CD4-positive, CD25-positive, alpha-beta regulatory T cell (primary cell): ENCODE results near the gene SYNGR2. TPM values are rescaled to one million over a fixed set of nuclear protein-coding genes. Genes with fewer than 3 reads are reported as not detected.
"Not testable (repeated sequence)": the region's sequence is repeated elsewhere in the genome, so short reads cannot be mapped to it uniquely, and the experiment has no call there.

Source experiments
- ATAC-seq, 2 donors: fragments of 150-1000 bp; cut with Tn5 transposase; one replicate each; pipeline ENCODE4 v1.10.0; 2021; ENCODE audit warnings: low read depth in 2 of 2, moderate number of reproducible peaks in 2 of 2, moderate library complexity in 1 of 2
- DNase-seq, 3 donors: peaks; one replicate each; pipeline versions ENCODE4 v3.0.0 to v3.0.0-alpha.2; 2012 to 2022; ENCODE audit warnings: mixed read lengths in 1 of 3
- H3K27ac ChIP-seq: one replicate; pipeline ENCODE4 v1.7.0; 2013; ENCODE audit warnings: mild to moderate bottlenecking, low read length; ENCODE audit not compliant: insufficient read depth, poor library complexity, severe bottlenecking
- H3K27me3 ChIP-seq: one replicate; pipeline ENCODE4 v1.7.0; 2013; ENCODE audit warnings: low read length; ENCODE audit not compliant: control insufficient read depth, insufficient read depth
- H3K36me3 ChIP-seq: one replicate; pipeline ENCODE4 v1.7.0; 2013; ENCODE audit warnings: mild to moderate bottlenecking, low read length, moderate library complexity; ENCODE audit not compliant: control insufficient read depth, insufficient read depth
- H3K4me1 ChIP-seq: 2 replicates; pipeline ENCODE4 v1.7.0; 2013; ENCODE audit warnings: mild to moderate bottlenecking, low read length; ENCODE audit not compliant: insufficient read depth, control insufficient read depth, poor library complexity, severe bottlenecking
- H3K4me3 ChIP-seq: one replicate; pipeline ENCODE4 v1.7.0; 2013; ENCODE audit warnings: low read depth, mild to moderate bottlenecking, low read length, moderate library complexity
- H3K9me3 ChIP-seq, 2 experiments: 1 replicate in 1 of 2; 2 replicates in 1 of 2; pipeline ENCODE4 v1.7.0; 2013; ENCODE audit warnings: low read length in 2 of 2, mild to moderate bottlenecking in 1 of 2, moderate library complexity in 1 of 2; ENCODE audit not compliant: control insufficient read depth in 2 of 2
- H3K27ac Mint-ChIP-seq, 3 donors: one replicate each; pipeline ENCODE4 v1.8.0; 2020 to 2022; ENCODE audit warnings: mild to moderate bottlenecking in 3 of 3, mixed read lengths in 3 of 3, moderate library complexity in 2 of 3
- H3K27me3 Mint-ChIP-seq: one replicate; pipeline ENCODE4 v1.8.0; 2022; ENCODE audit warnings: mild to moderate bottlenecking, mixed read lengths
- H3K36me3 Mint-ChIP-seq: one replicate; pipeline ENCODE4 v1.8.0; 2020; ENCODE audit warnings: mixed read lengths
- H3K4me1 Mint-ChIP-seq, 4 donors: one replicate each; pipeline ENCODE4 v1.8.0; 2020 to 2022; ENCODE audit warnings: mixed read lengths in 4 of 4, mild to moderate bottlenecking in 1 of 4
- H3K4me3 Mint-ChIP-seq, 4 donors: one replicate each; pipeline ENCODE4 v1.8.0; 2020 to 2022; ENCODE audit warnings: mild to moderate bottlenecking in 4 of 4, mixed read lengths in 4 of 4, moderate library complexity in 3 of 4
- H3K9me3 Mint-ChIP-seq, 7 donors: one replicate each; pipeline ENCODE4 v1.8.0; 2020 to 2022; ENCODE audit warnings: mixed read lengths in 7 of 7, mild to moderate bottlenecking in 3 of 7, moderate library complexity in 2 of 7
- polyA plus RNA-seq, 4 donors: library from polyadenylated mRNA; unstranded; fragments of 300-500 nt; fragmentation: Illumina TruSeq; gene quantifications; one replicate each; pipeline ENCODE4 v1.2.3, GENCODE V29; 2021
- total RNA-seq: library from RNA; stranded (reverse); gene quantifications from one replicate; pipeline ENCODE4 v1.2.3, GENCODE V29; 2022

SYNGR2 gene
- total and polyA plus RNA-seq, 5 donors from 2014 or later: 58.5 to 180 (median 166) TPM

GRCh38 chr17:78164748-78165607 is 3.4 kb upstream of the SYNGR2 start:
- Mint-ChIP-seq H3K27me3 (peaks cover 1% of the 10 kb centered on the region), H3K4me3 (no peak overlapping the region), H3K27ac (no peak overlapping the region), H3K4me1 (peaks cover 0 to 8% (median 2%) of the 10 kb centered on the region in 4 donors), H3K36me3 (no peaks in the 10 kb centered on the region), H3K9me3 (no peaks in the 10 kb centered on the region)
- Histone ChIP-seq H3K4me3 (no peak overlapping the region), H3K9me3 (no peaks in the 10 kb centered on the region), H3K4me1 (peaks cover 17% of the 10 kb centered on the region), H3K36me3 (no peaks in the 10 kb centered on the region), H3K27ac (no peak overlapping the region), H3K27me3 (no peaks in the 10 kb centered on the region)
- ATAC-seq (no peak), DNase-seq (no peak)

- H3K4me3 Mint-ChIP-seq: peak overlapping the region in 1 of 4 donors; percentile 78
These were observed 2.0 kb upstream of the SYNGR2 start for GRCh38 chr17:78166416-78166815.

GRCh38 chr17:78168903-78169793 is 767 bp downstream of the SYNGR2 start:
- Mint-ChIP-seq H3K27me3 (no peaks in the 10 kb centered on the region), H3K36me3 (peaks cover 15% of the 10 kb centered on the region), H3K4me1 (peaks cover 6 to 47% (median 24%) of the 10 kb centered on the region in 4 donors), H3K9me3 (peaks cover 0 to 2% (median 0%) of the 10 kb centered on the region in 7 donors), H3K4me3 (peak overlapping the region; percentile 78 to 88 (median 86)), H3K27ac (peak overlapping the region; percentile 20 to 79 (median 78))
- Histone ChIP-seq H3K9me3 (no peaks in the 10 kb centered on the region), H3K36me3 (peaks cover 3% of the 10 kb centered on the region), H3K27me3 (no peaks in the 10 kb centered on the region), H3K27ac (peak overlapping the region; percentile 82), H3K4me3 (no peak overlapping the region), H3K4me1 (peaks cover 49% of the 10 kb centered on the region)
- ATAC-seq (peak in 1 of 2 donors; percentile 6), DNase-seq (peak in 1 of 3 donors; percentile 63)

More at GRCh38 chr17:78166416-78166815, 2.0 kb upstream of the SYNGR2 start:
- no peaks in the 10 kb centered on the region for H3K27me3 ChIP-seq
- H3K4me1 Mint-ChIP-seq: peaks cover 0 to 20% (median 1%) of the 10 kb centered on the region in 4 donors
- peaks cover 4% of the 10 kb centered on the region for H3K36me3 Mint-ChIP-seq
- H3K27ac Mint-ChIP-seq: no peak overlapping the region
- no peak for ATAC-seq
- H3K36me3 ChIP-seq: no peaks in the 10 kb centered on the region
- no peak for DNase-seq
- no peak overlapping the region for H3K4me3 ChIP-seq
- no peak overlapping the region for H3K27ac ChIP-seq
- no peaks in the 10 kb centered on the region for H3K9me3 Mint-ChIP-seq
- H3K4me1 ChIP-seq: peaks cover 24% of the 10 kb centered on the region
- H3K9me3 ChIP-seq: no peaks in the 10 kb centered on the region
- H3K27me3 Mint-ChIP-seq: no peaks in the 10 kb centered on the region

- H3K27me3 ChIP-seq: no peaks in the 10 kb centered on the region
- Mint-ChIP-seq H3K9me3 (peaks cover 0 to 2% (median 0%) of the 10 kb centered on the region in 7 donors), H3K27me3 (no peaks in the 10 kb centered on the region), H3K4me3 (peak overlapping the region; percentile 62 to 87 (median 80)), H3K4me1 (peaks cover 6 to 53% (median 25%) of the 10 kb centered on the region in 4 donors), H3K27ac (peak overlapping the region; percentile 38 to 86 (median 78)), H3K36me3 (peaks cover 15% of the 10 kb centered on the region)
- H3K27ac ChIP-seq: no peak overlapping the region
- no peaks in the 10 kb centered on the region for H3K9me3 ChIP-seq
- DNase-seq (no peak), ATAC-seq (no peak)
- H3K36me3 ChIP-seq: peaks cover 3% of the 10 kb centered on the region
- peaks cover 53% of the 10 kb centered on the region for H3K4me1 ChIP-seq
- H3K4me3 ChIP-seq: no peak overlapping the region
These were observed 2.6 kb downstream of the SYNGR2 start for GRCh38 chr17:78170692-78171590.

- H3K27ac Mint-ChIP-seq: peak overlapping the region in 1 of 3 donors; percentile 29
- H3K4me3 ChIP-seq, ATAC-seq, H3K27me3 ChIP-seq, H3K36me3 ChIP-seq, H3K9me3 Mint-ChIP-seq, H3K9me3 ChIP-seq, H3K27ac ChIP-seq, H3K27me3 Mint-ChIP-seq, DNase-seq: not testable (repeated sequence)
- peaks cover 15% of the 10 kb centered on the region for H3K36me3 Mint-ChIP-seq
- peaks cover 6 to 61% (median 29%) of the 10 kb centered on the region in 4 donors for H3K4me1 Mint-ChIP-seq
- H3K4me3 Mint-ChIP-seq: peak overlapping the region; percentile 4 to 79 (median 38)
- H3K4me1 ChIP-seq: peaks cover 61% of the 10 kb centered on the region
These were observed 3.3 kb downstream of the SYNGR2 start for GRCh38 chr17:78171591-78172248.

GRCh38 chr17:78172249-78173051 is 4.1 kb downstream of the SYNGR2 start:
- Mint-ChIP-seq H3K4me1 (peaks cover 6 to 67% (median 32%) of the 10 kb centered on the region in 4 donors), H3K36me3 (peaks cover 15% of the 10 kb centered on the region), H3K4me3 (peak overlapping the region in 3 of 4 donors; percentile 54 to 79 (median 66)), H3K9me3 (peaks cover 0 to 2% (median 0%) of the 10 kb centered on the region in 7 donors), H3K27ac (peak overlapping the region; percentile 9 to 93 (median 87)), H3K27me3 (no peaks in the 10 kb centered on the region)
- Histone ChIP-seq H3K36me3 (peaks cover 3% of the 10 kb centered on the region), H3K4me1 (peaks cover 64% of the 10 kb centered on the region), H3K4me3 (no peak overlapping the region), H3K27ac (no peak overlapping the region), H3K9me3 (no peaks in the 10 kb centered on the region), H3K27me3 (no peaks in the 10 kb centered on the region)
- ATAC-seq: no peak
- no peak for DNase-seq
